CD8-positive, alpha-beta memory T cell (primary cell): ENCODE results near the gene MCEMP1. TPM values are rescaled to one million over a fixed set of nuclear protein-coding genes. Genes with fewer than 3 reads are reported as not detected.
A peak's percentile ranks its signal among the peaks of the same experiment; 100 is the strongest.

Experiments
- CTCF ChIA-PET: fragments of 350-600 bp; sonication (Branson Sonifier 250); formaldehyde crosslinking; loops from one replicate; lab custom pipeline; 2021; ENCODE audit warnings: antibody characterized with exemption; lab: Charles Lee
- POLR2A ChIA-PET: fragments of 350-600 bp; sonication (Branson Sonifier 250); formaldehyde crosslinking; loops from one replicate; lab custom pipeline; 2021; ENCODE audit warnings: antibody characterized with exemption; lab: Charles Lee
- DNase-seq, 5 donors: peaks; one replicate each; pipeline versions ENCODE4 v3.0.0 to v3.0.0-alpha.2; 2020 to 2022; ENCODE audit warnings: mixed read lengths in 1 of 5
- H3K27ac ChIP-seq: one replicate; pipeline ENCODE4 v1.7.0; 2013; ENCODE audit warnings: low read depth, mild to moderate bottlenecking, low read length, moderate library complexity
- H3K27me3 ChIP-seq: 2 replicates; pipeline ENCODE4 v1.7.0; 2013; ENCODE audit warnings: low read length, mild to moderate bottlenecking; ENCODE audit not compliant: insufficient read depth, poor library complexity, severe bottlenecking
- H3K36me3 ChIP-seq: 2 replicates; pipeline ENCODE4 v1.7.0; 2013; ENCODE audit warnings: mild to moderate bottlenecking, low read length, moderate library complexity; ENCODE audit not compliant: insufficient read depth
- H3K4me1 ChIP-seq: 2 replicates; pipeline ENCODE4 v1.7.0; 2013; ENCODE audit warnings: mild to moderate bottlenecking, low read length, moderate library complexity; ENCODE audit not compliant: insufficient read depth
- H3K4me3 ChIP-seq: 2 replicates; pipeline ENCODE4 v1.7.0; 2013; ENCODE audit warnings: mild to moderate bottlenecking, low read length
- H3K9me3 ChIP-seq: 2 replicates; pipeline ENCODE4 v1.7.0; 2013; ENCODE audit warnings: mild to moderate bottlenecking, low read length
- H3K27ac Mint-ChIP-seq, 8 donors: one replicate each; pipeline ENCODE4 v1.8.0; 2020 to 2021; ENCODE audit warnings: mixed read lengths in 8 of 8, mild to moderate bottlenecking in 6 of 8, inconsistent platforms in 3 of 8, moderate library complexity in 3 of 8
- H3K27me3 Mint-ChIP-seq, 2 donors: one replicate each; pipeline ENCODE4 v1.8.0; 2020 to 2021; ENCODE audit warnings: mixed read lengths in 2 of 2, mild to moderate bottlenecking in 1 of 2, moderate library complexity in 1 of 2
- H3K36me3 Mint-ChIP-seq, 3 donors: one replicate each; pipeline ENCODE4 v1.8.0; 2020 to 2021; ENCODE audit warnings: mixed read lengths in 3 of 3, inconsistent platforms in 1 of 3, mild to moderate bottlenecking in 1 of 3
- H3K4me1 Mint-ChIP-seq, 3 donors: one replicate each; pipeline ENCODE4 v1.8.0; 2020 to 2021; ENCODE audit warnings: mixed read lengths in 3 of 3, inconsistent platforms in 1 of 3, mild to moderate bottlenecking in 1 of 3
- H3K4me3 Mint-ChIP-seq, 7 donors: one replicate each; pipeline ENCODE4 v1.8.0; 2020 to 2021; ENCODE audit warnings: mixed read lengths in 7 of 7, mild to moderate bottlenecking in 6 of 7, moderate library complexity in 4 of 7, inconsistent platforms in 2 of 7
- H3K9me3 Mint-ChIP-seq, 5 donors: one replicate each; pipeline ENCODE4 v1.8.0; 2020 to 2022; ENCODE audit warnings: mixed read lengths in 5 of 5, mild to moderate bottlenecking in 3 of 5, moderate library complexity in 2 of 5, inconsistent platforms in 1 of 5
- polyA plus RNA-seq: library from polyadenylated mRNA; unstranded; fragments of 300-500 nt; fragmentation: Illumina TruSeq; gene quantifications from one replicate; pipeline ENCODE4 v1.2.3, GENCODE V29; 2021
- total RNA-seq, 2 experiments: library from RNA; stranded (reverse); gene quantifications; one replicate each; pipeline ENCODE4 v1.2.3, GENCODE V29; 2021

The MCEMP1 gene
- total and polyA plus RNA-seq, 3 experiments from 2014 or later = not detected

DNA sequence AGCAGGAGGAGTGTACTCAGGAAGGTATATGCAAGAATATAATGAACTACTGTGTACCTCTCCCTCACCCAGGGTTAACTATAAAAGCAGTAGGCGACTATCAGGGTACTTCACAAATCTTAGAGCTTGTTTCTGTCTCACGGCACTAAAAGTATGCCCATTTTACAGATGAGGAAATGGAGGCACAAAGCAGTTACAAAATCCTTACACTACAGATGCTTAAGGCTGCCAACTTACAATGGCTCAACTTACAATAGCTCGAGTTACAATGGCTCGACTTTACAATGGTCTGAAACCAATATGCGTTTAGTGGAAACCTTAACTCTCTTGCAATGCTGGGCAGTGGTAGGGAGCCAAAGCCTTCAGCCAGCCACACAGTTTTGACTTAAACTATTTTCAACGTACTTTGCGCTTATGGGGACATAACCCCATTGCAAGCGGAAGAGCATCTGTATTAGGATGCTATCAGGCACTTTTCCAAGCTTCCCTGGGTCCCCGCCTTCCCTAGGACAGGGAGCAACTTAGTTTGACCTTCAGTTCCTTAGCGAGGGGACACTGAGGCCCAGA lies 20.9 kb downstream of the MCEMP1 start:
- Mint-ChIP-seq H3K4me1 (peaks cover 3 to 16% (median 4%) of the 10 kb centered on the region in 3 donors), H3K27ac (no peak overlapping the region), H3K27me3 (peaks cover 17 to 23% of the 10 kb centered on the region in 2 donors), H3K4me3 (peak overlapping the region in 1 of 7 donors; percentile 11), H3K36me3 (no peaks in the 10 kb centered on the region), H3K9me3 (no peaks in the 10 kb centered on the region)
- peaks cover 7% of the 10 kb centered on the region for H3K4me1 ChIP-seq
- H3K9me3 ChIP-seq = peaks cover under 1% of the 10 kb centered on the region
- ChIA-PET CTCF (no interaction called here), POLR2A (interaction anchor here (0.7 kb wide), 1 partner anchor 621 kb away, joined by 5 read pairs; no protein-coding TSS in a partner anchor)
- H3K36me3 ChIP-seq = no peaks in the 10 kb centered on the region
- no peak overlapping the region for H3K4me3 ChIP-seq
- no peaks in the 10 kb centered on the region for H3K27me3 ChIP-seq
- DNase-seq = no peak
- H3K27ac ChIP-seq = no peak overlapping the region

GRCh38 chr19:7698583-7698982 lies 21.7 kb downstream of the MCEMP1 start:
- Histone ChIP-seq H3K4me3 (no peak overlapping the region), H3K9me3 (no peaks in the 10 kb centered on the region), H3K4me1 (no peaks in the 10 kb centered on the region), H3K36me3 (no peaks in the 10 kb centered on the region), H3K27ac (no peak overlapping the region), H3K27me3 (no peaks in the 10 kb centered on the region)
- H3K27me3 Mint-ChIP-seq = peaks cover 17 to 23% of the 10 kb centered on the region in 2 donors
- H3K9me3 Mint-ChIP-seq = no peaks in the 10 kb centered on the region
- CTCF ChIA-PET = interaction anchor here (2.6 kb wide), 1 partner anchor 18 kb away, joined by 15 read pairs; the partner anchor contains the start of gene TRAPPC5
- POLR2A ChIA-PET = no interaction called here
- no peak overlapping the region for H3K4me3 Mint-ChIP-seq
- H3K36me3 Mint-ChIP-seq = no peaks in the 10 kb centered on the region
- H3K27ac Mint-ChIP-seq = no peak overlapping the region
- no peak for DNase-seq
- H3K4me1 Mint-ChIP-seq = peaks cover 3 to 17% (median 4%) of the 10 kb centered on the region in 3 donors

DNA sequence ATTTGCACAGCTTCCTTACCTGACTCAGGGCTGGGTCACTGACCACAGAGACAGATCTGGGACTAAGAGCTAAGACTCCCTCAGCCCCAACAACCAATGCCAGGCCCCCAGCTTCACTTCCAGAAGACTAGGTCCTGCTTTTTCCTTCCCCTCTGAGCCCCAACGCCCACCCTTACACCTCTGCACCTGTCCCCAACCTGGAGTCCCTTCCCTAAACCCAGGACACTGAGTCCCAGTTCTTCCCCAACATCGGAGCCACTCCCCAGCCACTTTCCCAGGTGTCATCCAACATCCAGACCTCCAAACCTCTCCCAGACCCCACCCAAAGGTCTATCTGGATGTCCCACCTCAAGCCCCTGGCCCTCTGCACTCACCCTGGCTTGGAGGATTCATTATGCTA lies 22.1 kb downstream of the MCEMP1 start:
- Histone ChIP-seq H3K4me3 (no peak overlapping the region), H3K36me3 (no peaks in the 10 kb centered on the region), H3K9me3 (no peaks in the 10 kb centered on the region), H3K4me1 (peaks cover 2% of the 10 kb centered on the region), H3K27ac (no peak overlapping the region), H3K27me3 (no peaks in the 10 kb centered on the region)
- Mint-ChIP-seq H3K4me1 (peaks cover 3 to 20% (median 4%) of the 10 kb centered on the region in 3 donors), H3K27me3 (peaks cover 17 to 23% of the 10 kb centered on the region in 2 donors), H3K9me3 (no peaks in the 10 kb centered on the region), H3K27ac (peak overlapping the region in 1 of 8 donors; percentile 32), H3K4me3 (no peak overlapping the region), H3K36me3 (no peaks in the 10 kb centered on the region)
- CTCF ChIA-PET = interaction anchor here (2.6 kb wide), 1 partner anchor 18 kb away, joined by 15 read pairs; the partner anchor contains the start of gene TRAPPC5
- no peak for DNase-seq
- POLR2A ChIA-PET = no interaction called here

DNA sequence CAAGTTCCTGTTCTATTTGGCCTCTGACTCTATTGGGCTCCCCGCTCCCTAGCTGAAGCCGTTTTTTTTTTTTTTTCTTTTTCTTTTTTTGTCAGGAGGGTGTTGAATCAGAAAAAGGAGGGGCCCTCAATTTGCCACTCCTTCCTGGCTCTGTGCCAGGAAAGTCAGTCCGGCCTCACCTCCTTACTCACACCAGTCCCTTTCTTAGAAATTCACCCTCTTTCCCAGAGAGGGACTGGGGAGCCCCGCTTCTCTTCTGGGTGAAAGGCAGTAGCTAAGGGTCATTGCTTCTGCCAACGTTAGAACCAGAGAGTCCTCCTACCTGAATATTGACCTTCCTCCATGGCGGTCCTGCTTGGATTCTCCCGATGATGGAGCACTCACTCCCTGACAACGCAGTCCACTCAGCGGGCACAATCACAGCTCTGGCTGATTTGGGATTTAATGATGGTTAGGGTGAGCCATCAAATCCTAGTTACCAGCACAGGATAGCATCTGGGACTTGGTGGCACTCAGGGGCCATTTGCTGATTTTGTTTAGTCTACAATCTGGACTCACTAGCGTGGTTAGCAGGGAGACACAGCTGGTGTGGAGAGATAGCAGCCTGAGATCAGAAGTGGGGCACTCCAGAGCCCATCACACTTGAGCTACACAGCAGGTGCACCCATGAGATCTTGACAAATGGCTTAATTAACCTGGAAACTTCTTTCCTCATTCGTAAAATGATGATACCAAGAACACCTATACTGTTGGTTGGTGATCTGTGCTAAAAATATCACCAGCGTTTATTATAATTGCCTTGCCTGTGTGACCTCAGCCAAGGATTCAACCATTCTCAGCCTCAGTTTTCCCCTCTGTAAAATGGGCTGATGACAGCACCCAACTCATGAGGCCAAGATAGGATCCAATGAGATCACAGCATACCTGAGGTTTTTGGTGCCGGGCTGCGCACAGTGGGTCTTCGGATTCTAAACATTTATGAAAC lies 22.8 kb downstream of the MCEMP1 start:
- peaks cover 9% of the 10 kb centered on the region for H3K4me1 ChIP-seq
- Mint-ChIP-seq H3K27me3 (peaks cover 17 to 23% of the 10 kb centered on the region in 2 donors), H3K9me3 (no peaks in the 10 kb centered on the region), H3K4me3 (no peak overlapping the region), H3K27ac (peak overlapping the region in 2 of 8 donors; percentile 15 to 77), H3K36me3 (no peaks in the 10 kb centered on the region), H3K4me1 (peaks cover 3 to 18% (median 11%) of the 10 kb centered on the region in 3 donors)
- H3K4me3 ChIP-seq = no peak overlapping the region
- no peaks in the 10 kb centered on the region for H3K36me3 ChIP-seq
- no peak overlapping the region for H3K27ac ChIP-seq
- no peaks in the 10 kb centered on the region for H3K27me3 ChIP-seq
- ChIA-PET CTCF (interaction anchor here (2.6 kb wide), 1 partner anchor 19 kb away, joined by 15 read pairs; the partner anchor contains the start of gene TRAPPC5), POLR2A (no interaction called here)
- H3K9me3 ChIP-seq = no peaks in the 10 kb centered on the region
- DNase-seq = no peak

- peaks cover 13 to 23% of the 10 kb centered on the region in 2 donors for H3K27me3 Mint-ChIP-seq
- H3K4me3 ChIP-seq = no peak overlapping the region
- POLR2A ChIA-PET = interaction anchor here (0.6 kb wide), 1 partner anchor 159 kb away, joined by 3 read pairs; no protein-coding TSS in a partner anchor
- H3K9me3 ChIP-seq = no peaks in the 10 kb centered on the region
- no peak for DNase-seq
- peak overlapping the region in 1 of 8 donors; percentile 27 for H3K27ac Mint-ChIP-seq
- no peaks in the 10 kb centered on the region for H3K36me3 Mint-ChIP-seq
- H3K27ac ChIP-seq = no peak overlapping the region
- no peaks in the 10 kb centered on the region for H3K36me3 ChIP-seq
- H3K9me3 Mint-ChIP-seq = no peaks in the 10 kb centered on the region
- CTCF ChIA-PET = interaction anchor here (2.6 kb wide), 1 partner anchor 20 kb away, joined by 15 read pairs; the partner anchor contains the start of gene TRAPPC5
- no peak overlapping the region for H3K4me3 Mint-ChIP-seq
- no peaks in the 10 kb centered on the region for H3K27me3 ChIP-seq
- peaks cover 15 to 32% (median 26%) of the 10 kb centered on the region in 3 donors for H3K4me1 Mint-ChIP-seq
- peaks cover 22% of the 10 kb centered on the region for H3K4me1 ChIP-seq
Observed at GRCh38 chr19:7701049-7701653, 24.3 kb downstream of the MCEMP1 start.

DNA sequence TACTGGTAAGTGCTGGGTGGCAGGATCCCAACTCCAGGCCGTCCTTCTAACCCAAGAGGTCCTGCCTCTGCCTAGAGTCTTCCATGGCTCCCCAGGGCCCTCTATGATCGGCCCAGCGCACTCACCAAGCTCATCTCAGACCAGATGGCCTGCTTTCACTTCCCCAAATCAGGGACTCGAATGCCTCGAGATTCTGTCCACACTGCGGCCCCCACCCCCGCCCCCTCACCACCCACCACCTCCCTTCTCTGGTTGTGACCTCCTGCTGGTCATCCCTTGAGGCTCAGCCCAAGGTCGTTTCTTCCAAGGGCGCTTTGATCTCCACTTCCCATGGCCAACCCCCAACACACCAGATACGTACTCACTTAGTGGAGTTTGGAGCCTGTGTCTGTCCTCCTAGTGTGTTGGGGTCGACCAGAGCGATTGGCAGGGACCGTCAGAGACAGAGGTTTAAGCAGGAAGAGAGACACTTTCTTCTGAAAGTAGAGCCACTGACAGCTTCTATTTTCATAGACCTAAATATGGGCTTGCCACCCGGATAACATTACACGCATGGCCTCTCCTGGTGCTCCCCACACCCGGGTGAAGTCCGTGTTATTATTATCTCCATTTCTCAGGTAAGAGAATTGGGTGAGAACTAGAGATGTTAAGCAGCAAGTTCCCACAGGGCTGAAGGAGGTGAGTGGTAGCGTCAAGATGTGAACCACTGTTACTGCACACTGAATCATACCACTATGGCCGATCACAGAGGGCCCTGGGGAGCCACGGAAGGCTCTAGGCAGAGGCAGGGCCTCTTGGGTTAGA lies 25.0 kb downstream of the MCEMP1 start, which contains the start of gene FCER2:
TSS of gene FCER2 (minus strand) at position 478 of the 804 bp plus-strand sequence. CDS start 2,371 bp downstream, outside the sequence.
- no peak for DNase-seq
- Histone ChIP-seq H3K36me3 (no peaks in the 10 kb centered on the region), H3K27ac (no peak within 1 kb of the TSS), H3K4me1 (peaks cover 29% of the 10 kb centered on the region), H3K9me3 (no peaks in the 10 kb centered on the region), H3K4me3 (no peak within 1 kb of the TSS), H3K27me3 (no peaks in the 10 kb centered on the region)
- peaks cover 13 to 20% of the 10 kb centered on the region in 2 donors for H3K27me3 Mint-ChIP-seq
- CTCF ChIA-PET = no interaction called here
- H3K9me3 Mint-ChIP-seq = no peaks in the 10 kb centered on the region
- H3K27ac Mint-ChIP-seq = peak within 1 kb of the TSS in 5 of 8 donors; percentile 21 to 79 (median 27)
- POLR2A ChIA-PET = interaction anchor here (0.6 kb wide), 1 partner anchor 159 kb away, joined by 3 read pairs; no protein-coding TSS in a partner anchor
- H3K36me3 Mint-ChIP-seq = no peaks in the 10 kb centered on the region
- no peak within 1 kb of the TSS for H3K4me3 Mint-ChIP-seq
- H3K4me1 Mint-ChIP-seq = peaks cover 22 to 39% (median 33%) of the 10 kb centered on the region in 3 donors

GRCh38 chr19:7703332-7703731 lies 26.4 kb downstream of the MCEMP1 start:
- H3K27ac ChIP-seq = no peak overlapping the region
- no peak overlapping the region for H3K4me3 Mint-ChIP-seq
- DNase-seq = no peak
- H3K9me3 ChIP-seq = no peaks in the 10 kb centered on the region
- H3K27me3 Mint-ChIP-seq = peaks cover 7 to 8% of the 10 kb centered on the region in 2 donors
- H3K4me1 ChIP-seq = peaks cover 39% of the 10 kb centered on the region
- peak overlapping the region in 2 of 8 donors; percentile 40 to 75 for H3K27ac Mint-ChIP-seq
- ChIA-PET CTCF (no interaction called here), POLR2A (no interaction called here)
- peaks cover 25 to 46% (median 35%) of the 10 kb centered on the region in 3 donors for H3K4me1 Mint-ChIP-seq
- no peaks in the 10 kb centered on the region for H3K36me3 ChIP-seq
- H3K4me3 ChIP-seq = no peak overlapping the region
- H3K27me3 ChIP-seq = no peaks in the 10 kb centered on the region
- H3K36me3 Mint-ChIP-seq = no peaks in the 10 kb centered on the region
- H3K9me3 Mint-ChIP-seq = no peaks in the 10 kb centered on the region
